Suprapubic skin (tissue), 4 donors: ENCODE results near the gene LGALS8. TPM values are rescaled to one million over a fixed set of nuclear protein-coding genes. Genes with fewer than 3 reads are reported as not detected.
"Not testable (repeated sequence)": the region's sequence is repeated elsewhere in the genome, so short reads cannot be mapped to it uniquely, and the experiment has no call there.

Source experiments
- DNase-seq, 2 donors: peaks; one replicate each; pipeline ENCODE4 v3.0.0-alpha.2; 2019; ENCODE audit warnings: low spot score in 2 of 2
- H3K27ac ChIP-seq: fragments of 200-600 bp; sonication (generic); one replicate; pipeline ENCODE4 v1.5.1; 2019
- H3K27me3 ChIP-seq: fragments of 200-600 bp; sonication (generic); one replicate; pipeline ENCODE4 v1.5.1; 2019
- H3K36me3 ChIP-seq: fragments of 200-600 bp; sonication (generic); one replicate; pipeline ENCODE4 v1.5.1; 2019
- H3K4me1 ChIP-seq: fragments of 200-600 bp; sonication (generic); one replicate; pipeline ENCODE4 v1.5.1; 2019
- H3K4me3 ChIP-seq: fragments of 200-600 bp; sonication (generic); one replicate; pipeline ENCODE4 v1.5.1; 2019; ENCODE audit warnings: mild to moderate bottlenecking
- H3K9me3 ChIP-seq: fragments of 200-600 bp; sonication (generic); one replicate; pipeline ENCODE4 v1.5.1; 2019
- EP300 ChIP-seq: sonication (generic); formaldehyde crosslinking; IDR thresholded peaks from one replicate; pipeline ENCODE4 v1.6.1; 2017; ENCODE audit warnings: antibody characterized with exemption
- POLR2A ChIP-seq, 2 donors: fragments of 450-650 bp; IDR thresholded peaks; one replicate each; pipeline ENCODE4 v1.6.1; 2017; ENCODE audit warnings: antibody characterized with exemption in 2 of 2, mild to moderate bottlenecking in 2 of 2, moderate library complexity in 2 of 2
- POLR2AphosphoS5 ChIP-seq, 3 donors: sonication (generic); formaldehyde crosslinking; IDR thresholded peaks; one replicate each; pipeline ENCODE4 v1.6.1; 2017; ENCODE audit warnings: antibody characterized with exemption in 3 of 3
- WGBS: methylation state at CpG from one replicate; pipeline ENCODE4 v1.1.5; 2018; 5-methylcytosine and 5-hydroxymethylcytosine counted together
- total RNA-seq, 4 donors: library from RNA; depleted of rRNA; stranded (reverse); fragments of >200 nt; gene quantifications; one replicate each; pipeline ENCODE4 v1.1.0, GENCODE V29; 2016
- TF ChIP-seq, protein P1 (sequence below), 2 donors: fragments of 200-600 bp in 1 of 2; fragments of 450-650 bp in 1 of 2; sonication (generic) in 1 of 2; IDR thresholded peaks; one replicate each; pipeline ENCODE4 v1.5.1; 2016 to 2019; ENCODE audit warnings: antibody characterized with exemption in 2 of 2, mild to moderate bottlenecking in 1 of 2, moderate library complexity in 1 of 2

Gene LGALS8
- total RNA-seq, 4 donors from 2014 or later, result 70.2 to 280 (median 99.3) TPM

DNA sequence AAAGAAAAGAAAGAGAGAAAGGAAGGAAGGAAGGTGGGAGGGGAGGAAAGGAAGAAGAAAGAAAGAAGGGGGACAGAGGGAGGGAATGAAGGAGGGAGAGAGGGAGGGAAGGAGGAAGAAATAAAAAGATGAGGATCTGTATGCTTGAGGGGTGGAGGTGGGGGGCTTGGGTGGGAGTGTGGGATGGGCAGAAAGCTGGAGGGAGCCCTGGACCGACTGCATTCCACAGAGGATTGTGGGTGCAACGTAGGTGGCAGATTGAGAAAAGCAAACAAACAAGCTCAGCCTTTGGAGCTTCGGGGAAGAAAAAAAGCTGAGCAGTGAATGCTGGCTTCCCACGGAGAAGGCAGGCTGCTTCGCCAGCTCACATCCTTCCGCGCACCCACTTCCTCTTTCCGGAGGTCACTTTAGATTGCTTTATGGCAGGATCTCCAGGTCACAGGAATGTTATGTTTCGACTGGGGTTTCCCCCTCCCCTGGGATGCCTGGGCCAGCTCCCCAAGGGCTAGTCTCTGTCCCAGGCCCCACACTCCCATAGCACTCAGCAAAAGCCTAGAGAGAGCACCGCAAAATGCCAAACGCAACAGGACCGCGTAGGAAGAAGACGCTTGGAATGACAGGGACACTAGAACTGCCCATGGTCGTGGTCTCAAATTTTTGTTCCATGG is 20.7 kb upstream of the LGALS8 start:
- WGBS, result 8% methylated on average over 15 of the region's 15 CpGs
- Histone ChIP-seq H3K36me3 (no peaks in the 10 kb centered on the region), H3K4me3 (peak overlapping the region; percentile 42), H3K27ac (peak overlapping the region; percentile 51), H3K27me3 (no peaks in the 10 kb centered on the region), H3K9me3 (no peaks in the 10 kb centered on the region), H3K4me1 (peaks cover 10% of the 10 kb centered on the region)
- TF ChIP-seq EP300 (no peak), POLR2AphosphoS5 (IDR thresholded peaks at IDR 0.05) (no peak), POLR2A (IDR thresholded peaks at IDR 0.05) (no peak)
- TF ChIP-seq, protein P1, sequence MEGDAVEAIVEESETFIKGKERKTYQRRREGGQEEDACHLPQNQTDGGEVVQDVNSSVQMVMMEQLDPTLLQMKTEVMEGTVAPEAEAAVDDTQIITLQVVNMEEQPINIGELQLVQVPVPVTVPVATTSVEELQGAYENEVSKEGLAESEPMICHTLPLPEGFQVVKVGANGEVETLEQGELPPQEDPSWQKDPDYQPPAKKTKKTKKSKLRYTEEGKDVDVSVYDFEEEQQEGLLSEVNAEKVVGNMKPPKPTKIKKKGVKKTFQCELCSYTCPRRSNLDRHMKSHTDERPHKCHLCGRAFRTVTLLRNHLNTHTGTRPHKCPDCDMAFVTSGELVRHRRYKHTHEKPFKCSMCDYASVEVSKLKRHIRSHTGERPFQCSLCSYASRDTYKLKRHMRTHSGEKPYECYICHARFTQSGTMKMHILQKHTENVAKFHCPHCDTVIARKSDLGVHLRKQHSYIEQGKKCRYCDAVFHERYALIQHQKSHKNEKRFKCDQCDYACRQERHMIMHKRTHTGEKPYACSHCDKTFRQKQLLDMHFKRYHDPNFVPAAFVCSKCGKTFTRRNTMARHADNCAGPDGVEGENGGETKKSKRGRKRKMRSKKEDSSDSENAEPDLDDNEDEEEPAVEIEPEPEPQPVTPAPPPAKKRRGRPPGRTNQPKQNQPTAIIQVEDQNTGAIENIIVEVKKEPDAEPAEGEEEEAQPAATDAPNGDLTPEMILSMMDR (IDR thresholded peaks at IDR 0.05), result no peak
- DNase-seq, result no peak

DNA sequence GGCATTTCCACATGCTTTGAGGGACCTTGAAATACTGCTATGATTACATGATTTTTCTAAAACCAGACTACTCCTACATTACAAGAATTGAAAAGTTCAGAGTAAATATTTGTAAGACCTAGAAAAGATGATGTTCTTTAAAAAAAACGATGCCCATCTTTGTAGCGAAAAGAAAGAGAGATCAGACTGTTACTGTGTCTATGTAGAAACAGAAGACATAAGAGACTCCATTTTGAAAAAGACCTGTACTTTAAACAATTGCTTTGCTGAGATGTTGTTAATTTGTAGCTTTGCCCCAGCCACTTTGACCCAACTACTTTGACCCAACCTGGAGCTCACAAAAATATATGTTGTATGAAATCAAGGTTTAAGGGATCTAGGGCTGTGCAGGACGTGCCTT is 19.4 kb upstream of the LGALS8 start:
- 90% methylated on average over 3 of the region's 3 CpGs for WGBS
- not testable (repeated sequence) for DNase-seq, H3K4me1 ChIP-seq, H3K36me3 ChIP-seq, H3K27ac ChIP-seq, H3K4me3 ChIP-seq, H3K9me3 ChIP-seq, H3K27me3 ChIP-seq

DNA sequence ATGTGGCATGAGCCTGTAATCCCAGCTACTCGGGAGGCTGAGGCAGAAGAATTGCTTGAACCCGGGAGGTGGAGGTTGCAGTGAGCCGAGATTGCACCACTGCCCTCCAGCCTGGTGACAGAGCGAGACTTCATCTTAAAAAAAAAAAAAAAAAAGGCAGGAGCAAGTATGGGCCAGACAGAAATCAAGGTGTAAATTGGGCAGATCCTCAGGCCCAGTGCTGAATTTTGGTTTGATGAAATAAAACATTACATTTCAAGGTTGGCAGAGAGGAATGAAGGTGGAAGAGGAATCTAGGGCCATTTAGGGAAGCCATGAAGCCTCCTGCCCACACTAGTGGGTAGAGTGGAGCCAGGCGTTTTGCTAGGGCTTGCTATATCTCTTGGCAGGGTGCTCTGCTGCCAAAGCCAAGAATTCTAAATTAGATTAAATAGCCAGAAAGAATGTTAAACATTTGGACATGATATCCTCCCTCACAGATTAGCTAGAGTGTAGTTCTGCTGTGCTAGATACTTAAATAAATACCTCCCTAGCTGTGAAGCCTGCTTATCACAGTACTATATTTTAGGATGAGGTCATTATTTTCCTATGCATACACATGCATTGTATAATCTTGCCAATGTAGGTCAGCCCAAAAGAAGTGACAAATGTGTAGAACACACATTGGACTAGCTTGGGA is 16.6 kb upstream of the LGALS8 start:
- DNase-seq, result no peak
- no peaks in the 10 kb centered on the region for H3K36me3 ChIP-seq
- H3K27ac ChIP-seq, result no peak overlapping the region
- no peaks in the 10 kb centered on the region for H3K9me3 ChIP-seq
- TF ChIP-seq POLR2A (IDR thresholded peaks at IDR 0.05) (no peak), POLR2AphosphoS5 (IDR thresholded peaks at IDR 0.05) (no peak), EP300 (no peak)
- TF ChIP-seq, protein P1 (IDR thresholded peaks at IDR 0.05), result no peak
- 56% methylated on average over 5 of the region's 5 CpGs for WGBS
- H3K27me3 ChIP-seq, result no peaks in the 10 kb centered on the region
- peaks cover 10% of the 10 kb centered on the region for H3K4me1 ChIP-seq
- no peak overlapping the region for H3K4me3 ChIP-seq

DNA sequence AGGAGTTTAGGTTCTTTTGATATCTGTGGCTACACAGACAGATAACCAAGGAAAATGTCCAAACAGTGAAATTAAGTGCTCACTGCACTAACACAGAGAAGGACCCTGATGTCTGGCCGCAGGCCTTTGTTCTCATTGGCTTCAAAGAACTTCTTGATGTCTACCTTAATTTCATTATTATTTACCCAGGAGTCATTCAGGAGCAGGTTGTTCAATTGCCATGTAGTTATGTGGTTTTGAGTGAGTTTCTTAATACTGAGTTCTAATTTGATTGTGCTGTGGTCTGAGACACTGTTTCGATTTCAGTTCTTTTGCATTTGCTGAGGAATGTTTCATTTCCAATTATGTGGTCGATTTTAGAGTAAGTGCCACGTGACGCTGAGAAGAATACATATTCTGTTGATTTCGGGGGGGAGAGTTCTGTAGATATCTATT is 15.2 kb upstream of the LGALS8 start:
- no peak overlapping the region for H3K27ac ChIP-seq
- 81% methylated on average over 6 of the region's 6 CpGs for WGBS
- no peak for DNase-seq
- H3K27me3 ChIP-seq, result no peaks in the 10 kb centered on the region
- no peaks in the 10 kb centered on the region for H3K9me3 ChIP-seq
- no peak overlapping the region for H3K4me3 ChIP-seq
- H3K36me3 ChIP-seq, result no peaks in the 10 kb centered on the region
- H3K4me1 ChIP-seq, result no peaks in the 10 kb centered on the region
- TF ChIP-seq POLR2A (IDR thresholded peaks at IDR 0.05) (no peak), EP300 (no peak), POLR2AphosphoS5 (IDR thresholded peaks at IDR 0.05) (no peak)
- TF ChIP-seq, protein P1 (IDR thresholded peaks at IDR 0.05), result no peak

DNA sequence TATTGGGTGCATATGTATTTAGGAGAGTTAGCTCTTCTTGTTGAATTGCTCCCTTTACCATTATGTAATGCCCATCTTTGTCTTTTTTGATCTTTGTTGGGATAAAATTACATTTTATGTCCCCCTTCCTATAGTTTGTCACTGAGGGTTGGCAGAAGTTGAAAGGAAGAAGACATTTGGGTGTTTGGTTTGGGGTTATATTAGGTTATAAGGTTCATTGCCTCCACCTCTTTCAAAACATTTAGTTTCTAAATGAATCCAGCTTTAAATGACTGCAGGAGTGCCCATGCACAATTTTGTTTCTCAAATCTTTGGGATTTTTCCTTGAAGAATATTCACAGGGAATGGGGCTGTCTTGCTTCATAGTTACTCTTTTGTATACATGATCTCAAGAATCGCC is 14.6 kb upstream of the LGALS8 start:
- Histone ChIP-seq H3K27ac (no peak overlapping the region), H3K9me3 (no peaks in the 10 kb centered on the region), H3K27me3 (no peaks in the 10 kb centered on the region), H3K36me3 (no peaks in the 10 kb centered on the region), H3K4me3 (no peak overlapping the region), H3K4me1 (no peaks in the 10 kb centered on the region)
- DNase-seq, result no peak
- TF ChIP-seq, protein P1 (IDR thresholded peaks at IDR 0.05), result no peak
- TF ChIP-seq POLR2AphosphoS5 (IDR thresholded peaks at IDR 0.05), result no peak
- no peak for TF ChIP-seq EP300
- no peak for TF ChIP-seq POLR2A (IDR thresholded peaks at IDR 0.05)
- 67% methylated on average over 1 of the region's 1 CpG for WGBS
